ENCODE results near the gene DPAGT1.

DPAGT1 gene

GRCh38 chr11:119057000-119057769 lies 44.5 kb downstream of the DPAGT1 start, which contains the start of gene HYOU1:
TSS of gene HYOU1 (minus strand) at chr11:119057205. CDS start at chr11:119056160, 1,045 bp downstream.
- ATAC-seq (peak; percentile 95), DNase-seq (peak; percentile 100)

DNA sequence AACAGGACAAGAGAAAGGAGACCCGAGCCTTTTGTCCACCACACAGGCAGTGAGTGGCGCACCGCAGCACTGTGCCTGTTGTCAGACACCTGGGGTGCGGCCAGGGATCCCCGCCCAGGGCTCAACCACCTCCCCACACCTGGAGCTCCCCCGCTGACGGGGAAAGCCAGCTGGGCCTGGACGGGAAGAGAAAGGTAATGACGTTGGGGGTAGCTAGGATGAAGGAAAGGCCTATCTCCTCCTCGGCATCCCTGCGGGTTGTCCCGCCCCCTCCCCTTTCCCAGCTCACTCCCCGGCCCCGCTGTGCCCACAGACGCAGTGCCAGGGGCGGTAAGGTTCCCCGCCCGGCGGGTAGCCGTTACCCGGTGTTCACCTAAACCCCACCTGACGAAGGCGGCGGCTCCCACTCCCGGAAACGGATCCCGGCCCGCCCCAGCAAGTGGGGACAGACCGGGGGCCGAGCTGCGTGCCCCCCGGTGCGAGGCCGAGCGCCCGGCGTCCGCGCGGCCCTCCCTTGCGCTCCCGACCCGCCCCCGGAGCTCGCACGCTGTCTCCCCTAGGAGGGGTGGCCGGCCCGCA lies 45.1 kb downstream of the DPAGT1 start:
- DNase-seq (peak; percentile 43), ATAC-seq (peak; percentile 3)

GRCh38 chr11:119055901-119056300 lies 45.8 kb downstream of the DPAGT1 start:
- no peak for ATAC-seq

GRCh38 chr11:119054418-119054817 lies 47.2 kb downstream of the DPAGT1 start:
- ATAC-seq (no peak), DNase-seq (no peak)

More at GRCh38 chr11:119055901-119056300, 45.8 kb downstream of the DPAGT1 start:
- DNase-seq = peak; percentile 19

- no peak for ATAC-seq
- no peak for DNase-seq
Observed at GRCh38 chr11:119052163-119052814, 49.4 kb downstream of the DPAGT1 start.

GRCh38 chr11:119051440-119052162 lies 50.1 kb downstream of the DPAGT1 start:
- DNase-seq (peak; percentile 37), ATAC-seq (peak; percentile 51)

GRCh38 chr11:119049081-119049480 lies 52.6 kb downstream of the DPAGT1 start:
- no peak for ATAC-seq

GRCh38 chr11:119048644-119049043 lies 53.0 kb downstream of the DPAGT1 start:
- no peak for ATAC-seq

More at GRCh38 chr11:119049081-119049480, 52.6 kb downstream of the DPAGT1 start:
- no peak for DNase-seq

DNA sequence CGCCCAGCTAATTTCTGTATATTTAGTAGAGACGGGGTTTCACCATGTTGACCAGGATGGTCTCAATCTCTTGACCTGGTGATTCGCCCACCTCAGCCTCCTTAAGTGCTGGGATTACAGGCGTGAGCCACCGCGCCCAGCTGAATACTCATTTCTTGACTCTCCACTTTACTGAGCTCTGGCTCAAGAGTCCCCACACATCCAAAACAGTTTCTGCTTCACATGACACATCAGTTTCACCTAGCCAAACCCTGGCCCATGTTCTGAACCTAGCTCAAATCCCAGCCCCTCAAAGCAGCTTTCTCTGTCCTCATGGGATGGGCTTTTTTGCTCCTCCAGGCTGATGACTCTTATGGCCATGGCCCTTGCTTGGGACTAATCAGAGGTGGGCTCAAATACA lies 54.4 kb downstream of the DPAGT1 start:
- no peak for DNase-seq
- ATAC-seq = no peak

More at GRCh38 chr11:119048644-119049043, 53.0 kb downstream of the DPAGT1 start:
- no peak for DNase-seq

Measured in stimulated activated naive CD8-positive, alpha-beta T cell treated with anti-CD3 and anti-CD28 coated beads, Interleukin-15, Interleukin-2, amounts not matched to agents 100 U/mL and 50 U/mL, for 24 hours (primary cell).